ENCODE measurements around the gene DUT. TPM values are rescaled to one million over a fixed set of nuclear protein-coding genes. Genes with fewer than 3 reads are reported as not detected.

Gene DUT
- total RNA-seq, 2 donors from 2014 or later, result 87.0 to 104 TPM

DNA sequence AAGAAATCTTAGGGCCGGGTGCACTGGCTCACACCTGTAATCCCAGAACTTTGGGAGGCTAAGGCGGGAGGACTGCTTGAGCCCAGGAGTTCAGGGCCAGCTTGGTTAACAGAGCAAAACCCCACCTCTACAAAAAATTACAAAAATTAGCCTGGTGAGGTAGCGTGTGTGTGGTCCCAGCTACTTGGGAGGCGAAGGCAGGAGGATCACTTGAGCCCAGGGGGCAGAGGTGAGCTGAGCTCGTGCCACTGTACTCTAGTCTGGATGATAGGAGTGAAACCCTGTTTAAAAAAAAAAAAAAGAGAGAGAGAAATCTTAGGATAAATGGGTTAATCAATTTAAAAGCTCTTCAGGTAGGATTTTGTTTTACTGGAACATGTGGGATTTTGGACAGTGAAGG, 31.2 kb upstream of the DUT start:
- Histone ChIP-seq H3K27ac (no peak overlapping the region), H3K4me1 (replicated peaks) (no peaks in the 10 kb centered on the region), H3K4me3 (no peak overlapping the region), H3K36me3 (no peaks in the 10 kb centered on the region), H3K27me3 (replicated peaks; ENCODE audit: insufficient read depth) (no peaks in the 10 kb centered on the region), H3K9me3 (no peaks in the 10 kb centered on the region)
- WGBS, result 88% methylated on average over 5 of the region's 5 CpGs
- intact Hi-C loops (cut with DNase I), result no loop called here
- no peak for DNase-seq (ENCODE audit: low spot score)
- no peak for TF ChIP-seq POLR2A (IDR thresholded peaks at IDR 0.05)
- TF ChIP-seq POLR2AphosphoS5 (IDR thresholded peaks at IDR 0.05), result no peak
- TF ChIP-seq, protein P1, sequence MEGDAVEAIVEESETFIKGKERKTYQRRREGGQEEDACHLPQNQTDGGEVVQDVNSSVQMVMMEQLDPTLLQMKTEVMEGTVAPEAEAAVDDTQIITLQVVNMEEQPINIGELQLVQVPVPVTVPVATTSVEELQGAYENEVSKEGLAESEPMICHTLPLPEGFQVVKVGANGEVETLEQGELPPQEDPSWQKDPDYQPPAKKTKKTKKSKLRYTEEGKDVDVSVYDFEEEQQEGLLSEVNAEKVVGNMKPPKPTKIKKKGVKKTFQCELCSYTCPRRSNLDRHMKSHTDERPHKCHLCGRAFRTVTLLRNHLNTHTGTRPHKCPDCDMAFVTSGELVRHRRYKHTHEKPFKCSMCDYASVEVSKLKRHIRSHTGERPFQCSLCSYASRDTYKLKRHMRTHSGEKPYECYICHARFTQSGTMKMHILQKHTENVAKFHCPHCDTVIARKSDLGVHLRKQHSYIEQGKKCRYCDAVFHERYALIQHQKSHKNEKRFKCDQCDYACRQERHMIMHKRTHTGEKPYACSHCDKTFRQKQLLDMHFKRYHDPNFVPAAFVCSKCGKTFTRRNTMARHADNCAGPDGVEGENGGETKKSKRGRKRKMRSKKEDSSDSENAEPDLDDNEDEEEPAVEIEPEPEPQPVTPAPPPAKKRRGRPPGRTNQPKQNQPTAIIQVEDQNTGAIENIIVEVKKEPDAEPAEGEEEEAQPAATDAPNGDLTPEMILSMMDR (IDR thresholded peaks at IDR 0.05), result no peak

DNA sequence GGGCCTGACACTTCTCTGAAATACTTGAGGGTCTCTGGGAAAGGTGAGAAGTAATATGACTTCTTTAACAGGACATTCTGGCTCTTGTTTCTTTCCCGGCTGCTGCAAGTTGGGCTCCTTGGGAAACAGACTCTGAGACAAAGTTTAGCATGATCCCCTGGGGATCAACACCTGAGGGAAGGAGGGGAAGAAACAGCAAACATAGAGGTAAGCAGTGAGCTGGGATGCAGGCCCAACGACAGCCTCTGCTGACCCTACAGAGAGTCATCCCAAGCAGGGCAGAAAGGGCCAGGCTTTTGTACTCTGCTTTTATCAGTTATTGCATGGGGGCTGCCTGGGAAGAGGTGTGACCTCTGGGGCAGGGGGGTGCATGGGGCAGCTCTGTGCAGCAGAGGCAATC, 26.8 kb upstream of the DUT start:
- WGBS, result 46% methylated on average over 2 of the region's 2 CpGs
- no peak for DNase-seq (ENCODE audit: low spot score)
- H3K4me1 ChIP-seq (replicated peaks), result no peaks in the 10 kb centered on the region
- no peaks in the 10 kb centered on the region for H3K9me3 ChIP-seq
- H3K27me3 ChIP-seq (replicated peaks; ENCODE audit: insufficient read depth), result no peaks in the 10 kb centered on the region
- H3K36me3 ChIP-seq, result no peaks in the 10 kb centered on the region
- no peak overlapping the region for H3K4me3 ChIP-seq
- H3K27ac ChIP-seq, result no peak overlapping the region
- intact Hi-C loops (cut with DNase I), result no loop called here
- TF ChIP-seq POLR2A (IDR thresholded peaks at IDR 0.05) (no peak), POLR2AphosphoS5 (IDR thresholded peaks at IDR 0.05) (no peak)
- TF ChIP-seq, protein P1 (IDR thresholded peaks at IDR 0.05), result no peak

DNA sequence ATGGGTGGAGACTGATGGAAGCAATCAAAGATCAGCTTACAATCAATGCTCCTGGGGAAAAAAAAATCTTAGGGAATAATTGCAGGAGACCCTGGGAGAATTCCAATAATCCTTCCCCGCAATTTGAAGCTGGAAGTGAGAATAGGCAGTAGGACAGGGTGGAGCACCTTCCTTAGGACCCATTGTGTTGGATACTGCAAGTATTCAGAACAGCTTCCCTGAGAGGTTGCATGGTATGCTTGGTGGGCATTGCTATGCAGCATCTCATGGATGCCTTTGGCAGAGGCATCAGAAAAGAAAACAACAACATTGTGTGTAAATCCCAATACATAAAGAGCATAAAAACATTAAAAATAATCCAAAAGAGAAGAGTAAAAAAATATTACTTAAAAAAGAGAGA, 24.6 kb upstream of the DUT start:
- no peaks in the 10 kb centered on the region for H3K9me3 ChIP-seq
- intact Hi-C loops (cut with DNase I), result no loop called here
- no peak for TF ChIP-seq POLR2AphosphoS5 (IDR thresholded peaks at IDR 0.05)
- TF ChIP-seq POLR2A (IDR thresholded peaks at IDR 0.05), result no peak
- TF ChIP-seq, protein P1 (IDR thresholded peaks at IDR 0.05), result no peak
- WGBS, result 75% methylated on average over 1 of the region's 1 CpG
- H3K4me1 ChIP-seq (replicated peaks), result no peaks in the 10 kb centered on the region
- DNase-seq (ENCODE audit: low spot score), result no peak
- H3K27me3 ChIP-seq (replicated peaks; ENCODE audit: insufficient read depth), result no peaks in the 10 kb centered on the region
- no peak overlapping the region for H3K4me3 ChIP-seq
- no peaks in the 10 kb centered on the region for H3K36me3 ChIP-seq
- H3K27ac ChIP-seq, result no peak overlapping the region

DNA sequence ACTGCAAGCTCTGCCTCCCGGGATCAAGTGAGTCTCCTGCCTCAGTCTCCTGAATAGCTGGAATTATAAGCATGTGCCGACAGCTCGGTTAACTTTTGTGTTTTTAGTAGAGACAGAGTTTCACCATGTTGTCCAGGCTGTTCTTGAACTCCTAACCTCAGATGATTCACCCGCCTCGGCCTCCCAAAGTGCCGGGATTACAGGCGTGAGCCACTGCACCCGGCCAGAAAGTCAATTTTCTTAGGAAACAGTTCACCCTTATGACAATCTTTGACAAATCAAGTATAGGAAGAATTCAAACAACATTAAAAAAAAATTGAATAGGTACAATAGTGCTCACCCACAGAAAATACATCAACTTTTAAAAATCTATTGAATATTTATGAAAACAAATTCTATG, 23.6 kb upstream of the DUT start:
- 88% methylated on average over 8 of the region's 8 CpGs for WGBS
- no peak for DNase-seq (ENCODE audit: low spot score)
- TF ChIP-seq POLR2A (IDR thresholded peaks at IDR 0.05) (no peak), POLR2AphosphoS5 (IDR thresholded peaks at IDR 0.05) (no peak)
- TF ChIP-seq, protein P1 (IDR thresholded peaks at IDR 0.05), result no peak

DNA sequence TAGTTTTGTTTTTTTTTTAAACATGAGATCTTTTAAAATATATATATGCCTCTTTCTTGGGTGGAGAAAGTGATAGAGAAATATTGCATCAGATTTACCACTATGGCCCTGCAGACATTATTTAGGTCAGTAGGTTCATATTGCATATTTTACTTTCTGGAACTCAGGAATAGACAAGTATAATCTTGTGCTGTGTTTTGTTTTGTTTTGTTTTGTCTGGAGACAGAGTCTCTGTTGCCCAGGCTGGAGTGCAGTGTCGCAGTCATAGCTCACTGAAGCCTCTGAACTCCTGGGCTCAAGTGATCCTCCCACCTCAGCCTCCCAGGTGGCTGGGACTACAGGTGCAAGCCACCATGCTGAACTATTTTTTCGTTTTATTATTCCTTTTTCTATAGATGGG, 21.5 kb upstream of the DUT start:
- Histone ChIP-seq H3K4me3 (no peak overlapping the region), H3K4me1 (replicated peaks) (no peaks in the 10 kb centered on the region), H3K27ac (no peak overlapping the region), H3K9me3 (no peaks in the 10 kb centered on the region), H3K36me3 (no peaks in the 10 kb centered on the region), H3K27me3 (replicated peaks; ENCODE audit: insufficient read depth) (no peaks in the 10 kb centered on the region)
- no peak for TF ChIP-seq POLR2A (IDR thresholded peaks at IDR 0.05)
- TF ChIP-seq, protein P1 (IDR thresholded peaks at IDR 0.05), result no peak
- TF ChIP-seq POLR2AphosphoS5 (IDR thresholded peaks at IDR 0.05), result no peak
- DNase-seq (ENCODE audit: low spot score), result no peak
- intact Hi-C loops (cut with DNase I), result no loop called here
- WGBS, result 78% methylated on average over 2 of the region's 2 CpGs

More for the DNA sequence above, 23.6 kb upstream of the DUT start:
- Histone ChIP-seq H3K27ac (no peak overlapping the region), H3K4me3 (no peak overlapping the region), H3K36me3 (no peaks in the 10 kb centered on the region), H3K27me3 (replicated peaks; ENCODE audit: insufficient read depth) (no peaks in the 10 kb centered on the region), H3K9me3 (no peaks in the 10 kb centered on the region), H3K4me1 (replicated peaks) (no peaks in the 10 kb centered on the region)
- intact Hi-C loops (cut with DNase I), result no loop called here
